Endodermal cell (in vitro differentiated cells): ENCODE measurements around the gene TMUB1. TPM values are rescaled to one million over a fixed set of nuclear protein-coding genes. Genes with fewer than 3 reads are reported as not detected.

Source experiments
- DNase-seq: peaks from one replicate; pipeline ENCODE4 v3.0.0-alpha.2; 2017
- H3K27ac ChIP-seq: 2 replicates; pipeline ENCODE4 v1.5.1; 2013; ENCODE audit warnings: mild to moderate bottlenecking, low read depth, low read length, moderate library complexity
- H3K27me3 ChIP-seq: 2 replicates; pipeline ENCODE4 v1.6.1; 2013; ENCODE audit warnings: mild to moderate bottlenecking, low read length, moderate library complexity; ENCODE audit not compliant: insufficient read depth, control insufficient read depth, poor library complexity, severe bottlenecking
- H3K36me3 ChIP-seq: 2 replicates; pipeline ENCODE4 v1.7.0; 2013; ENCODE audit warnings: mild to moderate bottlenecking, low read length, moderate library complexity; ENCODE audit not compliant: control insufficient read depth, insufficient read depth
- H3K4me1 ChIP-seq: one replicate; pipeline ENCODE4 v1.7.0; 2013; ENCODE audit warnings: low read length; ENCODE audit not compliant: control insufficient read depth, insufficient read depth
- H3K4me3 ChIP-seq: 2 replicates; pipeline ENCODE4 v1.5.1; 2013; ENCODE audit warnings: mild to moderate bottlenecking, low read length, moderate library complexity
- H3K9ac ChIP-seq: 2 replicates; pipeline ENCODE4 v1.6.1; 2013; ENCODE audit warnings: mild to moderate bottlenecking, low read length, moderate library complexity; ENCODE audit not compliant: poor library complexity, severe bottlenecking; ENCODE audit errors: extremely low read depth
- H3K9me3 ChIP-seq: 2 replicates; pipeline ENCODE4 v1.6.1; 2013; ENCODE audit warnings: mild to moderate bottlenecking, low read length, moderate library complexity; ENCODE audit not compliant: control insufficient read depth
- H3K27ac Mint-ChIP-seq: 2 replicates; pipeline ENCODE4 v1.8.0; 2020; ENCODE audit warnings: mixed read lengths
- H3K27me3 Mint-ChIP-seq: 2 replicates; pipeline ENCODE4 v1.8.0; 2021; ENCODE audit warnings: mild to moderate bottlenecking, mixed read lengths; ENCODE audit not compliant: insufficient read depth
- H3K36me3 Mint-ChIP-seq: 2 replicates; pipeline ENCODE4 v1.8.0; 2020; ENCODE audit warnings: low read depth, mixed read lengths
- H3K4me1 Mint-ChIP-seq: 2 replicates; pipeline ENCODE4 v1.8.0; 2020; ENCODE audit warnings: mixed read lengths
- H3K4me3 Mint-ChIP-seq: 2 replicates; pipeline ENCODE4 v1.8.0; 2020; ENCODE audit warnings: mild to moderate bottlenecking, moderate library complexity, mixed read lengths
- H3K9me3 Mint-ChIP-seq: 2 replicates; pipeline ENCODE4 v1.8.0; 2020; ENCODE audit warnings: mild to moderate bottlenecking, mixed read lengths
- WGBS, 2 experiments: methylation state at CpG; one replicate each; pipeline versions ENCODE4 v1.1.5 to v1.1.7; 2013; ENCODE audit warnings: missing lambda C conversion rate in 2 of 2, mixed read lengths in 1 of 2; ENCODE audit not compliant: insufficient coverage in 1 of 2, insufficient read length in 1 of 2; 5-methylcytosine and 5-hydroxymethylcytosine counted together
- total RNA-seq, 2 donors: library from RNA; stranded (reverse); fragmentation: NEBNext Ultra II Directional in 1 of 2; extraction: Animal tissue kit (Norgen Biotek cat#: 25700) in 1 of 2; gene quantifications; 2 replicates in 1 of 2; 3 replicates in 1 of 2; pipeline ENCODE4 v1.2.1, GENCODE V29; 2021
- TF ChIP-seq, protein P1 (sequence below): fragments of 200-600 bp; sonication (generic); conservative IDR thresholded peaks from 2 replicates; pipeline ENCODE4 v1.5.0; 2021; ENCODE audit warnings: antibody characterized with exemption, mild to moderate bottlenecking

Gene TMUB1
- total RNA-seq, 2 donors from 2014 or later: 48.1 to 52.6 TPM

DNA sequence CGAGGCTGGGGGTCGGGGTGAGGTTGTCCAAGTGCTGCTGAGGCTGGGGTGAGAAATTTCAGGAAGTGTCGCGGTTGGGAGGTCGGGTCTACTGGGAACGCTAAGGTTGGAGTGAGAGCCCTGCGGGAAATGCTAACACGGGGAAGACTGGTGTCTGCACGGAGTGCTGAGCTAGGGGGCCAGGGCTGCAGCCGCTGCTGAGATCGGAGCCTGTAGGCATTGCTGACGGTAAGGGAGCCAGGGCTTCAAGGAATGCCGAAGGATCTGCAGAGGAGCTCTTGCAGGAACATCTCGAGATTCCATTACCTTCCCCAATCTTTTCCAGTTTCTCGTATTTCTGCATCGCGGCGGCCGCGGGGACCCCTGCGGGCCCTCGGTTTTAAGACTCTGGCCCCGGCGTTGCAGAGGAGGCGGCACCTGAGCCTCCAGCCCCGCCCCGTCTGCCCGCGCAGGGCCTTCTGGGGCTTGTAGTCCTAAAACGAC is 25.7 kb downstream of the TMUB1 start, which contains the start of gene CDK5:
TSS of gene CDK5 (minus strand) at position 392 of the 483 bp plus-strand sequence. CDS start at position 343, 49 bp downstream.
- H3K36me3 ChIP-seq: no peaks in the 10 kb centered on the region
- Mint-ChIP-seq H3K4me1 (peaks cover 36% of the 10 kb centered on the region), H3K36me3 (peaks cover 7% of the 10 kb centered on the region), H3K27me3 (peaks cover 21% of the 10 kb centered on the region), H3K9me3 (no peaks in the 10 kb centered on the region), H3K4me3 (peak within 1 kb of the TSS; percentile 84), H3K27ac (peak within 1 kb of the TSS; percentile 95)
- H3K4me3 ChIP-seq: peak within 1 kb of the TSS; percentile 94
- TF ChIP-seq, protein P1, sequence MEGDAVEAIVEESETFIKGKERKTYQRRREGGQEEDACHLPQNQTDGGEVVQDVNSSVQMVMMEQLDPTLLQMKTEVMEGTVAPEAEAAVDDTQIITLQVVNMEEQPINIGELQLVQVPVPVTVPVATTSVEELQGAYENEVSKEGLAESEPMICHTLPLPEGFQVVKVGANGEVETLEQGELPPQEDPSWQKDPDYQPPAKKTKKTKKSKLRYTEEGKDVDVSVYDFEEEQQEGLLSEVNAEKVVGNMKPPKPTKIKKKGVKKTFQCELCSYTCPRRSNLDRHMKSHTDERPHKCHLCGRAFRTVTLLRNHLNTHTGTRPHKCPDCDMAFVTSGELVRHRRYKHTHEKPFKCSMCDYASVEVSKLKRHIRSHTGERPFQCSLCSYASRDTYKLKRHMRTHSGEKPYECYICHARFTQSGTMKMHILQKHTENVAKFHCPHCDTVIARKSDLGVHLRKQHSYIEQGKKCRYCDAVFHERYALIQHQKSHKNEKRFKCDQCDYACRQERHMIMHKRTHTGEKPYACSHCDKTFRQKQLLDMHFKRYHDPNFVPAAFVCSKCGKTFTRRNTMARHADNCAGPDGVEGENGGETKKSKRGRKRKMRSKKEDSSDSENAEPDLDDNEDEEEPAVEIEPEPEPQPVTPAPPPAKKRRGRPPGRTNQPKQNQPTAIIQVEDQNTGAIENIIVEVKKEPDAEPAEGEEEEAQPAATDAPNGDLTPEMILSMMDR: no peak
- peaks cover 15% of the 10 kb centered on the region for H3K4me1 ChIP-seq
- 1% methylated on average over 24 to 30 of the region's 30 CpGs for WGBS, 2 experiments
- peaks cover 12% of the 10 kb centered on the region for H3K27me3 ChIP-seq
- H3K9ac ChIP-seq: peak within 1 kb of the TSS; percentile 54
- no peaks in the 10 kb centered on the region for H3K9me3 ChIP-seq
- H3K27ac ChIP-seq: peak within 1 kb of the TSS; percentile 90
- no peak for DNase-seq

DNA sequence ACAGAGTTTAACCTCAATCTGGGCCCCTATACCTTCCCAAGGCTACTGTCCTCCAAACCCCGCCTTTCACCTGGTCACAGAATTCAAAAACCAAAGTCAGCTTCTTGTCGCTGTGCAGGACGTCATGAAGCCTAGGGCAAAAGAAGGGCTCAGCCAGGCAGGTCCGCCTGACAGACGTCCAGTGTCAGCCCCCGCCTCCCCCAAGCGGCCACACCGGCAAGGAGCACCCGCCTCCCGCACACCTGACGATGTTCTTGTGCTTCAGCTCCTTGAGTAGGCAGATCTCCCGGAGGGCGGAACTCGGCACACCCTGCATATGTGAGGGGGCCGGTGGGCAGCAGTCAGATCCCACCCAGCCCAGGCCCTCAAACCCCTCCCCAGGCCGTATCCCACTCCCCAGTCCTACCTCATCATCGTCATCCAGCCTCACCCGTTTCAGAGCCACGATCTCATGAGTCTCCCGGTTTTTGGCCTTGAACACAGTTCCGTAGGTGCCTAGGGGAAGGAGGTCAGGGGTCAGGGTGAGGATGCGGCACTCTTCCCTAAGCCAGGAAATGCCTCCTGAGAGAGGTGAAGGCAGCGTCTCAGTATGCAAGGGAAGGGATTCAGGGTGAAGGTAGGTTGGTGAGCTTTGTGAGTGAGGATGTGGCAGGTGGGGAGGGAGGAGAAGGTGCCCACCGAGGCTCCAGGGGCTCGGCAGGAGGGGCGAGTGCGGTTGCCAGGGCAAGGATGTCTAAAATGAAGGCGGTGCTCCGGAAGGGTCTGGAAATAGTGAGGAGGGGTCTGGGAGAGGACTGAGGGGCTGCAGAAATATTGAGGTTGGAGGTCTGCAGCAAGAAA is 26.4 kb downstream of the TMUB1 start:
- Histone ChIP-seq H3K9me3 (no peaks in the 10 kb centered on the region), H3K4me3 (peak overlapping the region; percentile 94), H3K27me3 (peaks cover 12% of the 10 kb centered on the region), H3K4me1 (peaks cover 13% of the 10 kb centered on the region), H3K36me3 (no peaks in the 10 kb centered on the region), H3K27ac (no peak overlapping the region), H3K9ac (peak overlapping the region; percentile 32)
- H3K27me3 Mint-ChIP-seq: peaks cover 24% of the 10 kb centered on the region
- H3K4me1 Mint-ChIP-seq: peaks cover 33% of the 10 kb centered on the region
- DNase-seq: peak; percentile 82
- H3K27ac Mint-ChIP-seq: peak overlapping the region; percentile 88
- peaks cover 7% of the 10 kb centered on the region for H3K36me3 Mint-ChIP-seq
- TF ChIP-seq, protein P1: peak; percentile 53
- WGBS, 2 experiments: 30 to 38% methylated on average over 10 to 29 of the region's 29 CpGs
- H3K9me3 Mint-ChIP-seq: no peaks in the 10 kb centered on the region
- H3K4me3 Mint-ChIP-seq: peak overlapping the region; percentile 84

DNA sequence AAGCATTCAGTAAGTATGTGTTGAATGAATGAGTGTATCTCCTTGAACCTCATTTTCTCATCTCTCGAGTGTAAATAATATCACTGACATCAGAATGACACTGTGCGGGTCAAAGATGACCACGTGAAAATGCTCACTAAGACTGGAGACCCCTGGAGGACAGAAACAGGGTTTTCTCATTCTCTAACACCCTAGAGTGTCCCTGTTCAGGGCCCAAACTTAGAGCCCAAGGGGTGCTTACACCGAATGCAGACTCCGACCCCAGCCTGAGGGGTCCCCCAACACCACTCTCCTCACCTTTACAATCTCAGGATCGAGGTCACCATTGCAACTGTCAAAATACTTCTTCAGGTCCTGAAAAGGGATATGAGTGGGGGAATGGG is 27.0 kb downstream of the TMUB1 start:
- H3K4me3 ChIP-seq: peak overlapping the region; percentile 94
- H3K4me1 ChIP-seq: peaks cover 11% of the 10 kb centered on the region
- no peak overlapping the region for H3K27ac ChIP-seq
- no peak overlapping the region for H3K27ac Mint-ChIP-seq
- peaks cover 27% of the 10 kb centered on the region for H3K4me1 Mint-ChIP-seq
- WGBS, 2 experiments: 85 to 100% methylated on average over 2 to 6 of the region's 6 CpGs
- no peaks in the 10 kb centered on the region for H3K9me3 Mint-ChIP-seq
- peaks cover 28% of the 10 kb centered on the region for H3K27me3 Mint-ChIP-seq
- H3K4me3 Mint-ChIP-seq: peak overlapping the region; percentile 84
- DNase-seq: no peak
- peaks cover 7% of the 10 kb centered on the region for H3K36me3 Mint-ChIP-seq
- peaks cover 12% of the 10 kb centered on the region for H3K27me3 ChIP-seq
- TF ChIP-seq, protein P1: no peak
- no peaks in the 10 kb centered on the region for H3K36me3 ChIP-seq
- H3K9ac ChIP-seq: no peak overlapping the region
- H3K9me3 ChIP-seq: no peaks in the 10 kb centered on the region
